RWPE1 (cell line): Measurements from ENCODE around the gene EIF4E2.

Experiments used
- CTCF ChIA-PET: fragments of 350-600 bp; sonication (Branson Sonifier 250); formaldehyde crosslinking; extraction: SDS; loops from one replicate; lab custom pipeline; 2021; lab: Yijun Ruan, JAX
- POLR2A ChIA-PET: fragments of 400-600 bp; formaldehyde crosslinking; extraction: SDS; loops from one replicate; lab custom pipeline; 2020; ENCODE audit warnings: antibody characterized with exemption; ENCODE audit not compliant: low non-redundant PET; lab: Yijun Ruan, JAX
- DNase-seq: peaks from one replicate; pipeline ENCODE4 v3.0.0; 2012; ENCODE audit warnings: low spot score
- H3K27ac ChIP-seq: fragments of 450-650 bp; 2 replicates; pipeline ENCODE4 v1.5.1; 2017
- TF ChIP-seq, protein P1 (sequence below): fragments of 450-650 bp; conservative IDR thresholded peaks from 2 replicates; pipeline ENCODE4 v1.5.1; 2017; ENCODE audit warnings: low read depth, mild to moderate bottlenecking

Gene EIF4E2

DNA sequence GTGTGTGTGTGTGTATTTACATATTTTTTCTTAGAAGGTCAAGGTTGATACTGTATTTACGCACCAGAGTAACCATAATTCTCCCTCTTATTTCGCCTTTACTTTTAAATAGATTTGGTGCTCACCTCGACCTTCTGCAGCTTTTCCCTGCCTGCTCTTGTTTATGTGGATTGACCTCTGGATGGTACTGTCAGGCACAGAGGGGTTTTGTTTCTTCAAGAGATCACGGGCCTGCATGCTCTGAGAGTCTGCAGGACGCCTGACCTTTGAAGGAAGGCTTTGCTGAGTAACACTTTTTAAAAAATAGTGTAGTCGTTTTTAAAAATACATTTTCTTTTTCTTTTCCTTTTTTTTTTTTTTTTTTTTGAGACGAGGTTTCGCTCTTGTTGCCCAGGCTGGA is 64.8 kb downstream of the EIF4E2 start:
- TF ChIP-seq, protein P1, sequence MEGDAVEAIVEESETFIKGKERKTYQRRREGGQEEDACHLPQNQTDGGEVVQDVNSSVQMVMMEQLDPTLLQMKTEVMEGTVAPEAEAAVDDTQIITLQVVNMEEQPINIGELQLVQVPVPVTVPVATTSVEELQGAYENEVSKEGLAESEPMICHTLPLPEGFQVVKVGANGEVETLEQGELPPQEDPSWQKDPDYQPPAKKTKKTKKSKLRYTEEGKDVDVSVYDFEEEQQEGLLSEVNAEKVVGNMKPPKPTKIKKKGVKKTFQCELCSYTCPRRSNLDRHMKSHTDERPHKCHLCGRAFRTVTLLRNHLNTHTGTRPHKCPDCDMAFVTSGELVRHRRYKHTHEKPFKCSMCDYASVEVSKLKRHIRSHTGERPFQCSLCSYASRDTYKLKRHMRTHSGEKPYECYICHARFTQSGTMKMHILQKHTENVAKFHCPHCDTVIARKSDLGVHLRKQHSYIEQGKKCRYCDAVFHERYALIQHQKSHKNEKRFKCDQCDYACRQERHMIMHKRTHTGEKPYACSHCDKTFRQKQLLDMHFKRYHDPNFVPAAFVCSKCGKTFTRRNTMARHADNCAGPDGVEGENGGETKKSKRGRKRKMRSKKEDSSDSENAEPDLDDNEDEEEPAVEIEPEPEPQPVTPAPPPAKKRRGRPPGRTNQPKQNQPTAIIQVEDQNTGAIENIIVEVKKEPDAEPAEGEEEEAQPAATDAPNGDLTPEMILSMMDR, result no peak
- no peak for DNase-seq
- no peak overlapping the region for H3K27ac ChIP-seq
- ChIA-PET CTCF (no interaction called here), POLR2A (no interaction called here)
